ENCODE measurements around the gene LRP11. TPM values are rescaled to one million over a fixed set of nuclear protein-coding genes. Genes with fewer than 3 reads are reported as not detected.
A peak's percentile ranks its signal among the peaks of the same experiment; 100 is the strongest.

The LRP11 gene
- total RNA-seq, 2 experiments from 2014 or later = 6.5 to 7.4 TPM

DNA sequence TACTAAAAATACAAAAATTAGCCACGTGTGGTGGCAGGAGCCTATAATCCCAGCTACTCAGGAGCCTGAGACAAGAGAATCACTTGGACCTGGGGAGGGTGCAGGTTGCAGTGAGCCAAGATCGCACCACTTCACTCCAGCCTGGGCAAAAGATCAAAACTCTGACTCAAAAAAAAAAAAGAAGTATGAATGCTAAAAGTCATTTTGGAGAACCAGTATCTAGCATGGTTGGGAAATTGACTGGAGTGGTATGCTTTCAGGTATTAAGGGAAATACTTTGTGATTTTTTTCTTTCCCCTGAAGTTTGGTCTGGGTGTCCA is 84.6 kb downstream of the LRP11 start:
- CTCF ChIA-PET = no interaction called here
- Mint-ChIP-seq H3K4me1 (no peaks in the 10 kb centered on the region), H3K9me3 (no peaks in the 10 kb centered on the region), H3K27me3 (no peaks in the 10 kb centered on the region), H3K27ac (no peak overlapping the region), H3K36me3 (ENCODE audit: low read depth) (peaks cover 27% of the 10 kb centered on the region), H3K4me3 (no peak overlapping the region)
- DNase-seq = no peak
- POLR2A ChIA-PET = no interaction called here

DNA sequence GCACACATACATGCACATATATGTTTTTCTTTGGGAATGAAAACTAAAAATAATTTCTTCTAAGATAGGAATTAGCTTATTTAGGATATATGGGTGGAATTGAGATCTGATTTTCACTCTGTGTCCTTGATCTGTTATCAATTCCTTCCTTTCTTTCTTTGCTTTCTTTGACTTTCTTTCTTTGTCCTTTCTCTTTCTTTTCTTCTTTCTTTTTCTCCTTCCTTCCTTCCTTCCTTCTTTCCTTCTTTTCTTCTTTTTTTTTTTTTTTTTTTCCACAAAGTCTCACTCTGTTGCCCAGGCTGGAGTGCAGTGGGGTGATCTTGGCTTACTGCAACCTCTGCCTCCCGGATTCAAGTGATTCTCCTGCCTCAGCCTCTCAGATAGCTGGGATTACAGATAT is 86.5 kb downstream of the LRP11 start:
- DNase-seq = no peak

GRCh38 chr6:149771925-149772324 is 92.2 kb downstream of the LRP11 start:
- CTCF ChIA-PET = interaction anchor here (0.6 to 1.4 kb wide), 2 partner anchors 24 to 1635 kb away, joined by 3 to 4 read pairs; no protein-coding TSS in a partner anchor
- no peak for DNase-seq

More for the DNA sequence above, 86.5 kb downstream of the LRP11 start:
- Mint-ChIP-seq H3K27ac (no peak overlapping the region), H3K27me3 (no peaks in the 10 kb centered on the region), H3K9me3 (no peaks in the 10 kb centered on the region), H3K36me3 (ENCODE audit: low read depth) (peaks cover 20% of the 10 kb centered on the region), H3K4me1 (no peaks in the 10 kb centered on the region), H3K4me3 (no peak overlapping the region)
- ChIA-PET POLR2A (no interaction called here), CTCF (interaction anchor here (1.1 kb wide), 1 partner anchor 33 kb away, joined by 3 read pairs; no protein-coding TSS in a partner anchor)

DNA sequence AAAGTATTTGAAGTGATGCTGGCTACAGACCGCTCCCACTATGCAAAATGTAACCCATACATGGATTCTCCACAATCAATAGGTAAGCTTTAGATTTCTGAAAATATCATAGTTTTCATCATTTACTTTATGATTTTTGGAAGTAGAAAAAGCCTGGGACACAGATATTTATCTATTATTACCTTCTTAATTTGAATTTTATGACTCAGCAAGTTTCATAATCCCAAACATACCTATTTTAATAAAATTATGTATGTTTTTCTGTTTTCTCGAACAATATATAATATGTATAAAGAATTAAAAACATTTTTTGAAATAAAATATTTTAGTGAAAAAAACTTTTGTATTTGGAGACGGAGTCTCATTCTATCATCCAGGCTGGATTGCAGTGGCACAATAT is 93.0 kb downstream of the LRP11 start:
- CTCF ChIA-PET = interaction anchor here (1.4 kb wide), 1 partner anchor 23 kb away, joined by 3 read pairs; no protein-coding TSS in a partner anchor

More at GRCh38 chr6:149771925-149772324, 92.2 kb downstream of the LRP11 start:
- Mint-ChIP-seq H3K4me1 (peaks cover 8% of the 10 kb centered on the region), H3K9me3 (no peaks in the 10 kb centered on the region), H3K27me3 (no peaks in the 10 kb centered on the region), H3K4me3 (no peak overlapping the region), H3K27ac (peak overlapping the region; percentile 31), H3K36me3 (ENCODE audit: low read depth) (peaks cover 37% of the 10 kb centered on the region)
- POLR2A ChIA-PET = no interaction called here

DNA sequence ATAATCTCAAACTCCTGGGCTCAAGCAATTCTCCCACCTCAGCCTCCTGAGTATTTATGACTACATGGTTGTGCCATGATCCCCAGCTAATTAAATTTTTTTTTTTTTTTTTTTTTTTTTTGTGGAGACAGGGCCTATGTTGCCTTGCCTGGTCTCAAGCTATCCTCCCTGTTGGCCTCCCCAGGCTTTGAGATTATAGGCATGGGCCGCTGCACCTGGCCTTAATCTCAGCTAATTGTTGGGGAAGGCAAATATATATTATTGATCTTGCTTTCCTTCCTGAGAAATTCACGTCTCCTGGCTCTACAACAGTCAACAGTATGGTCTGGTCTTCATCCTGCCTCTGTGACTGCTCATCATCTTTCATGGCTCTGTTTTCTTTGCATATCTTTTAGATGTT is 94.5 kb downstream of the LRP11 start:
- Mint-ChIP-seq H3K4me3 (no peak overlapping the region), H3K4me1 (peaks cover 11% of the 10 kb centered on the region), H3K27ac (no peak overlapping the region), H3K27me3 (no peaks in the 10 kb centered on the region), H3K9me3 (peaks cover 5% of the 10 kb centered on the region), H3K36me3 (ENCODE audit: low read depth) (peaks cover 46% of the 10 kb centered on the region)
- DNase-seq = no peak
- ChIA-PET POLR2A (no interaction called here), CTCF (interaction anchor here (0.6 to 1.1 kb wide), 5 partner anchors 16 to 703 kb away, joined by 3 to 4 read pairs (median 3); partner anchors contain the start of gene PCMT1)

More for the DNA sequence above, 93.0 kb downstream of the LRP11 start:
- POLR2A ChIA-PET = no interaction called here
- no peak overlapping the region for H3K4me3 Mint-ChIP-seq
- no peak overlapping the region for H3K27ac Mint-ChIP-seq
- DNase-seq = no peak
- peaks cover 1% of the 10 kb centered on the region for H3K9me3 Mint-ChIP-seq
- peaks cover 39% of the 10 kb centered on the region for H3K36me3 Mint-ChIP-seq (ENCODE audit: low read depth)
- H3K27me3 Mint-ChIP-seq = no peaks in the 10 kb centered on the region
- peaks cover 8% of the 10 kb centered on the region for H3K4me1 Mint-ChIP-seq

Other genes with a start within 250 kb of the LRP11 start
- 10 to 100 TPM; 24.7 to 27.2 TPM for gene KATNA1, start 215.6 kb downstream of the LRP11 start, total RNA-seq
- 10 to 100 TPM; 34.9 to 37.3 TPM for gene LATS1, start 146.3 kb downstream of the LRP11 start, total RNA-seq
- gene NUP43, start 117.8 kb downstream of the LRP11 start, total RNA-seq = 10 to 100 TPM; 59.9 to 74.6 TPM
- gene PCMT1, start 114.6 kb downstream of the LRP11 start, total RNA-seq = 10 to 100 TPM; 86.2 to 93.9 TPM
- not detected for gene RAET1E, start 33.8 kb upstream of the LRP11 start, total RNA-seq
- gene RAET1G, start 58.8 kb upstream of the LRP11 start, total RNA-seq = not detected
- gene ULBP2, start 77.7 kb upstream of the LRP11 start, total RNA-seq = under 1 TPM; 0.40 to 0.50 TPM
- under 1 TPM; 0.55 to 0.67 TPM for gene ULBP1, start 99.6 kb upstream of the LRP11 start, total RNA-seq
- not detected for gene RAET1L, start 161.2 kb upstream of the LRP11 start, total RNA-seq
- 1 to 10 TPM; 1.0 to 1.1 TPM for gene ULBP3, start 204.8 kb upstream of the LRP11 start, total RNA-seq

Measured in activated CD4-positive, alpha-beta T cell treated with anti-CD3 and anti-CD28 coated beads, Interleukin-2, amount 10 ng/mL, durations not matched to agents 7 days and 5 days (primary cell).